GM21737 (cell line): ENCODE measurements around the gene COA3.

Source experiments
- ATAC-seq: cut with Tn5 transposase; IDR thresholded peaks from one replicate; pipeline ENCODE4 v1.9.1; 2021; ENCODE audit warnings: mild to moderate bottlenecking, moderate library complexity; ENCODE audit not compliant: unreplicated experiment

COA3 gene

GRCh38 chr17:42754782-42755181, 43.7 kb downstream of the COA3 start:
- ATAC-seq: no peak

- ATAC-seq: no peak
Observed at GRCh38 chr17:42751628-42752027, 46.9 kb downstream of the COA3 start.

- ATAC-seq: no peak
Observed at GRCh38 chr17:42750739-42751344, 47.7 kb downstream of the COA3 start.

- no peak for ATAC-seq
Observed at GRCh38 chr17:42748908-42749798, 49.4 kb downstream of the COA3 start.

GRCh38 chr17:42748202-42748907, 50.1 kb downstream of the COA3 start:
- ATAC-seq: no peak
